Smooth muscle cell (in vitro differentiated cells): ENCODE results near the gene HNMT. TPM values are rescaled to one million over a fixed set of nuclear protein-coding genes. Genes with fewer than 3 reads are reported as not detected.

Experiments
- DNase-seq: peaks from one replicate; lab custom pipeline; 2025; ENCODE audit not compliant: unreplicated experiment; lab: John Stamatoyannopoulos, UW
- H2AFZ ChIP-seq: fragments of 200-600 bp; sonication (generic); 2 replicates; pipeline ENCODE4 v1.6.0; 2016; ENCODE audit warnings: antibody characterized with exemption, low read depth, mild to moderate bottlenecking
- H3F3A ChIP-seq: fragments of 200-600 bp; sonication (generic); 2 replicates; pipeline ENCODE4 v1.6.0; 2017; ENCODE audit warnings: antibody characterized with exemption, low read depth
- H3K27ac ChIP-seq: fragments of 200-600 bp; sonication (generic); 2 replicates; pipeline ENCODE4 v1.5.1; 2016; ENCODE audit warnings: low read depth, mild to moderate bottlenecking
- H3K27me3 ChIP-seq: fragments of 200-600 bp; sonication (generic); 2 replicates; pipeline ENCODE4 v1.6.1; 2016; ENCODE audit warnings: low read depth, mild to moderate bottlenecking
- H3K36me3 ChIP-seq: fragments of 200-600 bp; sonication (generic); 2 replicates; pipeline ENCODE4 v1.5.1; 2016; ENCODE audit warnings: low read depth
- H3K4me1 ChIP-seq: fragments of 200-600 bp; sonication (generic); 2 replicates; pipeline ENCODE4 v1.5.1; 2016; ENCODE audit warnings: low read depth
- H3K4me2 ChIP-seq: fragments of 200-600 bp; sonication (generic); 2 replicates; pipeline ENCODE4 v1.6.0; 2016; ENCODE audit warnings: mild to moderate bottlenecking
- H3K4me3 ChIP-seq: fragments of 200-600 bp; sonication (generic); 2 replicates; pipeline ENCODE4 v1.5.1; 2016; ENCODE audit warnings: mild to moderate bottlenecking
- H3K79me2 ChIP-seq: fragments of 200-600 bp; sonication (generic); 2 replicates; pipeline ENCODE4 v1.6.0; 2016; ENCODE audit warnings: low read depth, mild to moderate bottlenecking
- H3K9ac ChIP-seq: fragments of 200-600 bp; sonication (generic); 2 replicates; pipeline ENCODE4 v1.6.0; 2016; ENCODE audit warnings: low read depth
- H3K9me3 ChIP-seq: fragments of 200-600 bp; sonication (generic); replicated peaks from 2 replicates; pipeline ENCODE4 v1.5.1; 2016; ENCODE audit warnings: low read depth
- H4K20me1 ChIP-seq: fragments of 200-600 bp; sonication (generic); 2 replicates; pipeline ENCODE4 v1.6.0; 2016; ENCODE audit warnings: low read depth
- WGBS: methylation state at CpG from one replicate; pipeline ENCODE4 v1.1.7; 2016; ENCODE audit warnings: low lambda C conversion rate; 5-methylcytosine and 5-hydroxymethylcytosine counted together
- polyA plus RNA-seq: library from polyadenylated mRNA; unstranded; fragments of >200 nt; fragmentation: Nextera tagmentation; extraction: Ambion mirVana; gene quantifications from 2 replicates; pipeline ENCODE4 v1.2.1, GENCODE V29; 2016
- total RNA-seq: library from RNA; depleted of rRNA; stranded (reverse); fragments of >200 nt; gene quantifications from 2 replicates; pipeline ENCODE4 v1.2.3, GENCODE V29; 2014
- TF ChIP-seq, protein P1 (sequence below): fragments of 200-600 bp; sonication (generic); IDR thresholded peaks from 2 replicates; pipeline ENCODE4 v1.5.1; 2017; ENCODE audit warnings: borderline replicate concordance, mild to moderate bottlenecking, antibody characterized with exemption; ENCODE audit not compliant: insufficient read depth, poor library complexity, severe bottlenecking

HNMT gene
- total and polyA plus RNA-seq, 2 experiments from 2014 or later: 3.6 to 9.6 TPM

GRCh38 chr2:137952586-137953129 lies 11.6 kb upstream of the HNMT start:
- Histone ChIP-seq H4K20me1 (no peaks in the 10 kb centered on the region), H3K36me3 (no peaks in the 10 kb centered on the region), H3K4me1 (no peaks in the 10 kb centered on the region), H3K9me3 (no peaks in the 10 kb centered on the region), H3F3A (no peaks in the 10 kb centered on the region), H3K4me2 (no peak overlapping the region), H2AFZ (no peak overlapping the region), H3K27ac (no peak overlapping the region), H3K79me2 (no peaks in the 10 kb centered on the region), H3K9ac (no peak overlapping the region), H3K27me3 (no peaks in the 10 kb centered on the region), H3K4me3 (no peak overlapping the region)
- 69% methylated on average over 9 of the region's 9 CpGs for WGBS
- TF ChIP-seq, protein P1, sequence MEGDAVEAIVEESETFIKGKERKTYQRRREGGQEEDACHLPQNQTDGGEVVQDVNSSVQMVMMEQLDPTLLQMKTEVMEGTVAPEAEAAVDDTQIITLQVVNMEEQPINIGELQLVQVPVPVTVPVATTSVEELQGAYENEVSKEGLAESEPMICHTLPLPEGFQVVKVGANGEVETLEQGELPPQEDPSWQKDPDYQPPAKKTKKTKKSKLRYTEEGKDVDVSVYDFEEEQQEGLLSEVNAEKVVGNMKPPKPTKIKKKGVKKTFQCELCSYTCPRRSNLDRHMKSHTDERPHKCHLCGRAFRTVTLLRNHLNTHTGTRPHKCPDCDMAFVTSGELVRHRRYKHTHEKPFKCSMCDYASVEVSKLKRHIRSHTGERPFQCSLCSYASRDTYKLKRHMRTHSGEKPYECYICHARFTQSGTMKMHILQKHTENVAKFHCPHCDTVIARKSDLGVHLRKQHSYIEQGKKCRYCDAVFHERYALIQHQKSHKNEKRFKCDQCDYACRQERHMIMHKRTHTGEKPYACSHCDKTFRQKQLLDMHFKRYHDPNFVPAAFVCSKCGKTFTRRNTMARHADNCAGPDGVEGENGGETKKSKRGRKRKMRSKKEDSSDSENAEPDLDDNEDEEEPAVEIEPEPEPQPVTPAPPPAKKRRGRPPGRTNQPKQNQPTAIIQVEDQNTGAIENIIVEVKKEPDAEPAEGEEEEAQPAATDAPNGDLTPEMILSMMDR: no peak
- no peak for DNase-seq

DNA sequence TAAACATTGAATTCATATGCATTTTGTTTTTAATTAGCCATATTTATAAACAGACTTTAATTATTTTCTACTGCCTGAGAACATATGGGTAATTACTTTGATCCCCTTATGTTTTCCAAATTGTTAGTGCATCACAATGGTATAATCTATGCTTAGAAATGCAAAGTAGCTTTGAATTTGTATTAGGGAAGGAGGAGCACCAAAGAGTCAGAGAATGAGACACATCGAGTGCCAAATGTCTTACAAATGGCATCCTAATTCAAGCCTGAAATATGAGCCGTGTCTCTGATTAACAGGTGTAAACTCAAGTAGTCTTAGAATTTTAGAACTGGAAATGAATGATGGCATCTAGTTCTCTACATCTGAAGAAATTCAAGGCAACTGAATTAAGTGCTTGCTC lies 8.7 kb upstream of the HNMT start:
- 90% methylated on average over 2 of the region's 2 CpGs for WGBS
- TF ChIP-seq, protein P1: no peak
- H3K9ac ChIP-seq: no peak overlapping the region
- DNase-seq: no peak
- H3K4me3 ChIP-seq: no peak overlapping the region
- no peaks in the 10 kb centered on the region for H3K9me3 ChIP-seq
- no peaks in the 10 kb centered on the region for H4K20me1 ChIP-seq
- no peaks in the 10 kb centered on the region for H3K79me2 ChIP-seq
- H3K4me1 ChIP-seq: no peaks in the 10 kb centered on the region
- no peaks in the 10 kb centered on the region for H3F3A ChIP-seq
- H3K36me3 ChIP-seq: no peaks in the 10 kb centered on the region
- H3K27ac ChIP-seq: no peak overlapping the region
- H3K27me3 ChIP-seq: no peaks in the 10 kb centered on the region
- H3K4me2 ChIP-seq: no peak overlapping the region
- no peak overlapping the region for H2AFZ ChIP-seq

- peak overlapping the region; percentile 6 for H3K9ac ChIP-seq
- TF ChIP-seq, protein P1: no peak
These were observed 7.2 kb upstream of the HNMT start for GRCh38 chr2:137957033-137957432.

GRCh38 chr2:137959166-137959565 lies 5.1 kb upstream of the HNMT start:
- no peak overlapping the region for H3K4me3 ChIP-seq
- TF ChIP-seq, protein P1: no peak
- no peaks in the 10 kb centered on the region for H3F3A ChIP-seq
- no peak overlapping the region for H3K9ac ChIP-seq
- H3K79me2 ChIP-seq: no peaks in the 10 kb centered on the region
- H3K27ac ChIP-seq: no peak overlapping the region
- H4K20me1 ChIP-seq: no peaks in the 10 kb centered on the region
- H3K4me2 ChIP-seq: no peak overlapping the region
- no peak for DNase-seq
- WGBS: 97% methylated on average over 1 of the region's 1 CpG
- H2AFZ ChIP-seq: no peak overlapping the region
- H3K27me3 ChIP-seq: no peaks in the 10 kb centered on the region
- H3K36me3 ChIP-seq: no peaks in the 10 kb centered on the region
- no peaks in the 10 kb centered on the region for H3K9me3 ChIP-seq
- H3K4me1 ChIP-seq: no peaks in the 10 kb centered on the region

More at GRCh38 chr2:137957033-137957432, 7.2 kb upstream of the HNMT start:
- Histone ChIP-seq H3K4me1 (no peaks in the 10 kb centered on the region), H3K4me2 (no peak overlapping the region), H3K79me2 (no peaks in the 10 kb centered on the region), H3F3A (no peaks in the 10 kb centered on the region), H2AFZ (no peak overlapping the region), H3K9me3 (no peaks in the 10 kb centered on the region), H4K20me1 (no peaks in the 10 kb centered on the region), H3K4me3 (no peak overlapping the region), H3K36me3 (no peaks in the 10 kb centered on the region), H3K27me3 (no peaks in the 10 kb centered on the region), H3K27ac (no peak overlapping the region)
- 5% methylated on average over 1 of the region's 1 CpG for WGBS
- DNase-seq: no peak
